ENCODE measurements around the gene PDE4D.

DNA sequence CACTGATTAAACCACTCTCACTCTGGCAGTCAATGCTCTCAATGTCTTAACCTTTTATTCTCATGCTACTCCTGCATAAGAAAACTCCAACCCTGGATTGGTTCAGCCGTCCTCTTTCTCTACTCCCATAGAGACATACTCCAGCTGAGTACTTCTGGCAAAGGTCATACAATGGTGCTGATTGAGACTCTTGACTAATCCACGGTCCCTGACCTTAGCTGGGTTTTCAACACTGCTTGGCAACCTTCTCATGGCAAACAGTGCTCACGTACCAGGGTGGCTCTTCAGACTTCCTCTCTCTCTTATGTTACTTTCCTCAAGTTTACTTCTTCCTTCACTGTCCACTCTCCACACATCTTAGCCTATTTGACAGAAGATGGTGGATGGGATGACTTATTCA, 963.0 kb downstream of the PDE4D start:
- no peak for TF ChIP-seq CTCF (conservative IDR thresholded peaks at IDR 0.05 in 1 of 2, IDR thresholded peaks at IDR 0.05 in 1 of 2; ENCODE audit: extremely low read depth in 1 of 2, insufficient read depth in 1 of 2, low read depth in 1 of 2, low read length in 2 of 2)
- TF ChIP-seq EZH2 (IDR thresholded peaks at IDR 0.05; ENCODE audit: borderline replicate concordance, low read length), result no peak
